OCI-LY1 (cell line): ENCODE data around the gene DRC3.

Experiments
- H2AFZ ChIP-seq: fragments of 200-600 bp; sonication (generic), shearing (Covaris generic); 2 replicates; pipeline ENCODE4 v1.6.0; 2014; ENCODE audit warnings: antibody characterized with exemption, mild to moderate bottlenecking, low read length
- H3F3A ChIP-seq: fragments of 200-600 bp; sonication (generic), shearing (Covaris generic); 2 replicates; pipeline ENCODE4 v1.6.0; 2014; ENCODE audit warnings: mild to moderate bottlenecking, antibody characterized with exemption, low read length, moderate library complexity; ENCODE audit not compliant: insufficient read depth
- H3K27ac ChIP-seq: fragments of 200-600 bp; sonication (generic); 2 replicates; pipeline ENCODE4 v1.5.1; 2014; ENCODE audit warnings: low read length, mixed run types, mild to moderate bottlenecking, low read depth; ENCODE audit not compliant: poor library complexity, severe bottlenecking
- H3K27me3 ChIP-seq: fragments of 200-600 bp; sonication (generic); 2 replicates; pipeline ENCODE4 v1.6.0; 2014; ENCODE audit warnings: antibody characterized with exemption, mild to moderate bottlenecking, low read length, moderate library complexity; ENCODE audit not compliant: insufficient read depth
- H3K36me3 ChIP-seq: fragments of 200-600 bp; sonication (generic); 2 replicates; pipeline ENCODE4 v1.6.1; 2014; ENCODE audit warnings: mild to moderate bottlenecking, antibody characterized with exemption, low read length, moderate library complexity, mixed read lengths; ENCODE audit not compliant: insufficient read depth
- H3K4me1 ChIP-seq: fragments of 200-600 bp; sonication (generic); 2 replicates; pipeline ENCODE4 v1.5.1; 2014; ENCODE audit warnings: mild to moderate bottlenecking, low read length, moderate library complexity; ENCODE audit not compliant: insufficient read depth, severe bottlenecking
- H3K4me2 ChIP-seq: fragments of 200-600 bp; sonication (generic), shearing (Covaris generic); 2 replicates; pipeline ENCODE4 v1.6.1; 2014; ENCODE audit warnings: low read length
- H3K4me3 ChIP-seq: fragments of 200-600 bp; sonication (generic); 2 replicates; pipeline ENCODE4 v1.5.1; 2014; ENCODE audit warnings: low read length, low read depth, mild to moderate bottlenecking, mixed read lengths; ENCODE audit not compliant: poor library complexity, severe bottlenecking
- H3K79me2 ChIP-seq: fragments of 200-600 bp; shearing (Covaris generic); 2 replicates; pipeline ENCODE4 v1.6.1; 2016; ENCODE audit warnings: mixed run types, low read length, mixed read lengths; ENCODE audit not compliant: insufficient read depth
- H3K9ac ChIP-seq: fragments of 200-600 bp; sonication (generic), shearing (Covaris generic); 2 replicates; pipeline ENCODE4 v1.6.1; 2014; ENCODE audit warnings: mild to moderate bottlenecking, low read length, mixed read lengths
- H3K9me2 ChIP-seq: fragments of 200-600 bp; sonication (generic), shearing (Covaris generic); 2 replicates; pipeline ENCODE4 v1.6.1; 2014; ENCODE audit warnings: low read depth, mild to moderate bottlenecking, low read length, mixed read lengths
- H3K9me3 ChIP-seq: fragments of 200-600 bp; shearing (Covaris generic); 2 replicates; pipeline ENCODE4 v1.6.1; 2014; ENCODE audit warnings: low read length, mixed read lengths
- H4K20me1 ChIP-seq: fragments of 200-600 bp; sonication (generic), shearing (Covaris generic); 2 replicates; pipeline ENCODE4 v1.6.0; 2016; ENCODE audit warnings: mild to moderate bottlenecking, low read length; ENCODE audit not compliant: insufficient read depth
- CTCF ChIP-seq: fragments of 200-600 bp; sonication (generic), shearing (Covaris generic); IDR thresholded peaks from 2 replicates; pipeline ENCODE4 v1.5.1; 2017; ENCODE audit warnings: mild to moderate bottlenecking, antibody characterized with exemption, low read length, moderate library complexity, mixed read lengths
- EZH2 ChIP-seq: fragments of 200-600 bp; sonication (generic), shearing (Covaris generic); IDR thresholded peaks from 2 replicates; pipeline ENCODE4 v1.8.0; 2017; ENCODE audit warnings: borderline replicate concordance, mixed run types, mild to moderate bottlenecking, antibody characterized with exemption, low read length, moderate library complexity, mixed read lengths

The DRC3 gene

GRCh38 chr17:18038149-18038850, 65.6 kb downstream of the DRC3 start:
- Histone ChIP-seq H3K9ac (peak overlapping the region; percentile 83), H3K9me3 (no peaks in the 10 kb centered on the region), H3K4me1 (peaks cover 63% of the 10 kb centered on the region), H3K27ac (peak overlapping the region; percentile 66), H4K20me1 (no peaks in the 10 kb centered on the region), H3K9me2 (no peaks in the 10 kb centered on the region), H3K27me3 (no peaks in the 10 kb centered on the region), H2AFZ (no peak overlapping the region), H3K79me2 (peaks cover 24% of the 10 kb centered on the region; the same call in 1 of the 2 replicates), H3K36me3 (no peaks in the 10 kb centered on the region), H3K4me3 (peak overlapping the region; percentile 82), H3F3A (no peaks in the 10 kb centered on the region), H3K4me2 (peak overlapping the region; percentile 81)
- TF ChIP-seq EZH2 (no peak), CTCF (no peak)

- Histone ChIP-seq H3K9ac (peak within 1 kb of the TSS; percentile 88), H3F3A (no peaks in the 10 kb centered on the region), H2AFZ (no peak within 1 kb of the TSS), H3K79me2 (peaks cover 23% of the 10 kb centered on the region; the same call in 1 of the 2 replicates), H3K9me3 (no peaks in the 10 kb centered on the region), H3K27me3 (no peaks in the 10 kb centered on the region), H3K27ac (peak within 1 kb of the TSS; percentile 66), H3K36me3 (no peaks in the 10 kb centered on the region), H3K4me1 (peaks cover 62% of the 10 kb centered on the region), H3K4me2 (peak within 1 kb of the TSS; percentile 82), H3K9me2 (no peaks in the 10 kb centered on the region), H3K4me3 (peak within 1 kb of the TSS; percentile 82), H4K20me1 (no peaks in the 10 kb centered on the region)
- TF ChIP-seq CTCF (no peak), EZH2 (no peak)
These were observed 66.3 kb downstream of the DRC3 start, which contains the start of the genes ATPAF2 and GID4 for GRCh38 chr17:18038861-18039534. ATPAF2 (minus strand) TSS chr17:18039168; CDS start chr17:18039013, 155 bp downstream. GID4 (plus strand) TSS chr17:18039408; CDS start chr17:18039465, 57 bp downstream.

GRCh38 chr17:18039535-18040260, 67.0 kb downstream of the DRC3 start:
- TF ChIP-seq CTCF (no peak), EZH2 (no peak)
- Histone ChIP-seq H3K9me2 (no peaks in the 10 kb centered on the region), H3F3A (no peaks in the 10 kb centered on the region), H3K27ac (no peak overlapping the region), H3K9ac (peak overlapping the region; percentile 88), H2AFZ (no peak overlapping the region), H3K79me2 (peaks cover 23% of the 10 kb centered on the region; the same call in 1 of the 2 replicates), H3K4me1 (peaks cover 57% of the 10 kb centered on the region), H4K20me1 (no peaks in the 10 kb centered on the region), H3K27me3 (no peaks in the 10 kb centered on the region), H3K4me3 (peak overlapping the region; percentile 82), H3K4me2 (peak overlapping the region; percentile 82), H3K9me3 (no peaks in the 10 kb centered on the region), H3K36me3 (peaks cover 2% of the 10 kb centered on the region; the same call in 1 of the 2 replicates)
